Stimulated activated CD8-positive, alpha-beta memory T cell treated with anti-CD3 and anti-CD28 coated beads, Interleukin-12 subunit alpha, Interleukin-12 subunit beta, amount 100 ng/mL, for 24 hours (primary cell): Measurements from ENCODE around the gene UBE2D4.

Source experiments
- DNase-seq: peaks from one replicate; pipeline ENCODE4 v3.0.0-alpha.2; 2020; ENCODE audit errors: extremely low read depth

The UBE2D4 gene

DNA sequence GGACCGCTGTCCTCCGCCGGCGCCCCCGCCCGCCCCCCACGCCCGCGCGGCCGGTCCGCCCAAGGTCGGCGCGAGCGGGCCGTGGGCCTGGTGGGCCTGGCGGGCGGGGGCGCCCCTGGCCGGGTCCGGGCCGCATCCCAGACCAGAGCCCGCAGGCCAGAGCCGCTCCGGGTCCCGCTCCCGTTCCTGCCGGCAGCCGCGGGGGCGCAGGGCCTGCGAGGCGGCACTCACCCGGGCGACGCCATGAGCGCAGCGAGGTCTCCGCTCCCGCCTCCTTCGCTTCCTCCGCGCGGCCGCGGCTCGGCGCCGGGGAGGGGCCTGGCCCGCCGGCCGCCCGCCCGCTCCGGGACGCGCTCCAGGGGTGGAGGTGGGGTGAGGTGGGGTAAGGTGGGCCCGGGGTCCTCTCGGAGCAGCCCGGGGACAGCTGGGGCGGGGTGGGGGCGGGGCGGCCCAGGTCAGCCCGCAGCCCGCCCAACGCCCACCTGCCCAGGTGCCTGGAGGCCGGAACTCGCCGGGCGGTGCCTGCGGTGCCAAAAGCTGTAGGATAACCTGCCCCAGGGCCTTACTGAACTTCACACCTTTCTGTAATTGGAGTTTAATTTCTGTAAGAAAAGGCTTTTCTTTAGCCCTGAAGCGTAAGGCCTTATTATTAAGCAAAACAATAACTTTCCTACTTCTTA is 19.8 kb upstream of the UBE2D4 start, which contains the start of gene URGCP:
Gene URGCP, minus strand, starts transcription at position 266 of the 680 bp plus-strand sequence. Its CDS starts 21 bp downstream, at position 245.
- peak; percentile 22 for DNase-seq

DNA sequence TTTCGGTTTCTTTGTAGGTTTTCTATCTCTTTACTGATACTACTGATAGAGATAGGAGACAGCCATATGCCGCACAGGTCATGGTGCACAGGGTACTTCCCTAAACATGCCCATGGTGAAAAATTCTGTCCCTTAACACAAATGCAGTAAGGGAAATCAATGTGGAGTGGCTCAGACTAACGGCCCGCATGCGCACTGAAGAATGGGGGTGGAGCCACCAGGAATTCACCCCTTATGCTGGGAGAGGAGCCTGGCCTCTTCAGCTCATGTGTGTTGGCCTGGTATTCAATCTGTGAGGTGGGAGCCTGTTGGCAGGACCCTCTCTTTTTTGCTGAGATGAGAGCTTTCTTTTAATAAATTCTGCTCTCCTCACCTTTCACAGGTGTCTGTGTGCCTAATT is 11.4 kb upstream of the UBE2D4 start:
- no peak for DNase-seq

- no peak for DNase-seq
Measured at GRCh38 chr7:43915907-43916306, 10.3 kb upstream of the UBE2D4 start.

- DNase-seq: no peak
Measured at GRCh38 chr7:43921423-43921822, 4.8 kb upstream of the UBE2D4 start.

- DNase-seq: no peak
Measured at GRCh38 chr7:43922726-43923125, 3.5 kb upstream of the UBE2D4 start.

- no peak for DNase-seq
Measured at GRCh38 chr7:43926798-43927123, 525 bp downstream of the UBE2D4 start.

GRCh38 chr7:43927810-43928209 is 1.6 kb downstream of the UBE2D4 start:
- no peak for DNase-seq

DNA sequence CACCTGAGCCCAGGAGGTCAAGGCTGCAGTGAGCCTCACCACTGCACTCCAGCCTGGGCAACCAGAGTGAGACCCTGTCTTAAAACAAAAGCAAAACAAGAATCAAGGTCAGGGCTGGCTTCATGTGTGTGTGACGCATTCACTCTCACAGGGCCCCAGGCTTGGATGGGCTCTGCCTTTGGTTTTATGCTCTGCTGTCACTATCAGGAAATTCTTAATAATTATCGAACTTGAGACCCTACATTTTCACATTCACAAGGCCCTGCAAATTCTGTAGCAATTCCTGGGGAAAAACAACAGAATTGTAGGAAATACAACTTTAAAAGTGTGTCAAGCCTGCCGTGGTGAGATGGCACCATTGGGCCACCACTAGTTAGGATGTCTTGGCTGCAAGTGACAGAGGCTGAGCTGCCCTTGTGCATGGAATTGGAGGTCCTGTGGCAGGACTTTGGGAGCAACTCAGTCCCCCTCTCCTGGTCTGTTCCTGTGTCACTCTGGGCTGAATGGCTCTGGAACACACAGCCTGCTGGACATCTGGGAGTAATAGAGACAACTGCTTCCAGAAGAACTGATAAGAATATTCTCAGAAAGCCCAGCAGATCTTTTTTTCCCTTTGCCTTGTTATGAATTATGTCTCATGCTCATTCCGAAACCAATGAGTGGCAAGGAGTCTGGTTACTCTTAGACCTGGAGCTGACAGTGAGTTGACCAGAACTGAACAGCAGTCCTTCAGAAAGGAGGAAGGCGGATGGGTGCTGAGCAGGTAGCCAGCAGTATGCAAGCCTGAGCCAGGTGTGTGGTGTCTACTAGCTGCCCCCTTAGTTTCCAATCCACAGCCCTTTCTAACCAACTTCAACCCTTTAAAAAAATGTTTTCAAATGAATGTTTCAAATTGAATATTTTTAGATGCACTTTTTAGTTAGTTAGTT is 3.6 kb downstream of the UBE2D4 start:
- DNase-seq: no peak

DNA sequence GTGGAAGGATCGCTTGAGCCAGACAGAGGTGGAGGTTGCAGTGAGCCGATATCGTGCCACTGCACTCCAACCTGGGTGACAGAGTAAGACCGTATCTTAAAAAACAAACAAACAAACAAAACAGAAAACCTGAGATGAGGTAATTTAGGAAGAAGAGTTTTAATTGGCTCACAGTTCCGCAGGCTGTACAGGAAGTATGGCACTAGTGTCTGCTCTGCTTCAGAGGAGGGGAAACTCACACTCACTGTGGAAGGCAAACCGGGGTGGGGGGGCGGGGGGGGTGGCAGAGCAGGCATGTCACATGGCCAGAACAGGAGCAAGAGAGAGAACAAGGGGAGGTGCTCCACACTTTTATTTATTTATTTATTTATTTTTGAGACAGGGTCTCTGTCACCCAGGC is 5.1 kb downstream of the UBE2D4 start:
- no peak for DNase-seq

DNA sequence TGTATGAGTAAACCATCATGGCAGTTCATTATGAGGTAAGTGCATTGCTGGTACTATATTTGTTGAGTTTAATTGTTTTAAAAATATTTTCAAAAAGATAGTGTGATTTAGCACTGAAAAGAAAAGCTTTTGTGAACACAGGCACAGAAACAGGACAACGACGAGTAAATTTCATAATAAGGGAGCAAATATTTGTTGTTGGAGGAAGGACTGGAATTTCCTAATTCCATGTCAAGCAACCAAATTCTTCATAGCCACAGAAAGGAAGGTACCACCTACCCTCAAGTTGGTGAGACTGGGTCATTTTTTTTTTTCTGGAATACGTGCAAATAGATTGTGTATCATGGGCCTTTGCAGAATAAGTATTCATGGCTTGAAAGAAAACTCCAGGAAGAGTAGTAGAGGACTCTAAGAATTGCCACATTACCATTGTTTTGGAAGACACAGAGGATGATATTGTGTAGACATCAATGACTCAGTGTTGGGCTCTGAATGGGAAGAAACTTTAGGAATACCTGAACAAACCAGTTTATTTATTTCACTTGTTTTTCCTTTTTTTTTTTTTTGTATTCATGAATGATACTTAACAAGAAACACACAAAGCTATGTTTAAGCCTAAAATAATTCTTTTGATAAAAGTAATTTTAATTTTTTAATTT is 7.8 kb downstream of the UBE2D4 start:
- no peak for DNase-seq

DNA sequence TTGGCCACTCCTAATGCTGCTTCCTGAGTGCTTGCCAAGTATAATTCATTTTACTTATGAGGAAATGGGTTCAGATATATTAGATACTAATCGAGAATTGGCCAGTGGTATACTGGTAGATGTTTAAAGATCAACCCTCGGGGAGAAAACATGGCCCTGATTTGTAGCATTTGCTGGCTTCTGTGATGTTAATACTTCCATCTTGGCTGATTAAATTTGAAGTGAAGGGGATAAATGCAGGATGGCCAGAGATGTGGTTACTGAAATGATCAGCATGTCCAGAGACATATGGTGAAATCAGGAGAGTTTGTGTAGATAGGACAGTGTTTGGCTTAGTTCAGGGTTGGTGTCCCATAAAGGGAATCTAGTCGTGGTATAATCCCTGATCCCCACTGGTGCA is 11.2 kb downstream of the UBE2D4 start:
- DNase-seq: no peak

DNA sequence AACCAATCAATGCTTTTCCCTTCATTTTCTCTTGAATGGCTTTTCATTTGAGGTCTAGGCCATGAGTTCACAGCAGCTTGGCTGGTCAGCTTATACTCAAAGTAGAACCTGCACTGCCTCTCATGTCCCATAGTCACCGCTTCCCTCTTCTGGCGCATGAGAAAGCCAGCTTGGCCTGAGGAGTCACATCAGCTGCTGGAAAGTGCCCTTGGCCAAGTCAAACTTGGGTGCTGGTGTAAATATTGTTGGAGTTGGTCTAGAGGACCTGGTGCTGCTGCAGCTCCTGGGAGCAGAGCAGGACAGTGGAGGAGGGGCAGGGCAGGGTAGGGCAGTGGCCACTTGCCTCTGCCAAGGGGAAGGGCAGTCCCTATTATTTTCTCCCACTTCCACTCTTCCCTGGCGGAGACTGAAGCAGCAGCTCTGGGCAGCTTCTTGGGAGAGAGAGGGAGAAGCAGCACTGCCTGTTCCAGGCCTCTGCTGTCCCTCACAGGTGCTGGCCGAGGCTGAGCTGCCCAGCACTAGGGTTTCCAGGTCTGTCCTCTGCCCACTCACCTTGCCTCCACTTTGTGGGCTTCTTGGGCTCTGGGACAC is 12.8 kb downstream of the UBE2D4 start:
- DNase-seq: no peak

DNA sequence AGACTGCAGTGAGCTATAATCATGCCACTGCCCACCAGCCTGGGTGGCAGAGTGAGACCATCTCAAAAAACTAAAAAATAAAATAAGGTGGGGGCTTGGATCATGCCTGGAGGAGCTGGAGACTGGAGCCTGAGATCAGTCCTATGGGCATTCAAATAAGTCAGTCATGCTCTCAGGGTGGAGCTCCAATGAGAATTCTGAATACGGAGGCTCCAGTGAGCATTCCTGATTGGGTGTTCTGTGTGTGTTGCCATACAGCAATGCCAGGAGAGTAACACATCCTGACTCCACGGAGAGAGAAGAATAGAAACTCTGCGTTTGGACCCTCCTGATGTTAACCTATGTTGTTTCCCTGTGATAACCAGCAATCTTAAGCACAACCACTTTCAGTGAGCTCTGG is 16.0 kb downstream of the UBE2D4 start:
- no peak for DNase-seq

GRCh38 chr7:43942997-43943396 is 16.8 kb downstream of the UBE2D4 start:
- DNase-seq: no peak

DNA sequence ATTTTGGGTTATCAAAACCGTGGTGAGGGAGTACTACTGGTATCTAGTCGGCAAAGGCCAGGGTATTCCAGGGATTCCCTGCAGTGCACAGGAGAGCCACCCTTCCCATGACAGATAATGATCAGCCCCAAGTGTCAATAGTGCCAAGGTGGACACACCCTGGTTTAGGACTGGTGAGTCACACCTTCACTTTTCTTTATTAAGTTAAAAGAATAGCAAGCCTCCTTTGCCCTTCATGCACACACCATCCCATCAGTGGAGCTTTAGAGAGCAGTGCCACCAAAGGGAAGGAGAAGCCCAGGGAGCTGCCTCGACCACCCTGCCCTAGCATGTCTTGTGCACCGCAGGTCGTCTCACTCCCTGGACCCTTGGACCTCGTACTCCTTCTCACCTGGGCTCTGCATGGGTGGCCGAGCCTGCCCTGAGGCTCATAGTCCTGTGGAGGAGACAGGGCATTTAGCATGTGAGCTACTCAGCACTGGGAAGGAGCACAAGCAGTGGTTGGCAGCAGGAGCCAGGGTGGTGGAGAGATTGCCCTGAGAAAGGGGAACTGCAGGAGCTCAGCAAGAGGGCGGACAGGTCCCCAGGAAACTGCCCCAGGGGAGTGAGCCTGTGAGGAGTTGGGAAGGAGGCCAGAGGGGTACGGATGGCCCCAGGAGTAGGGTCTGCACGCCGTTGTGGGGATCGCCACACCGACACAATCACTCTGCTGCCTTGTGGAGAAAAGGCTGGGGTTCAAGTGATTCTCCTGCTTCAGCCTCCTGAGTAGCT is 17.4 kb downstream of the UBE2D4 start:
- DNase-seq: no peak

- no peak for DNase-seq
Measured at GRCh38 chr7:43944286-43944685, 18.1 kb downstream of the UBE2D4 start.

DNA sequence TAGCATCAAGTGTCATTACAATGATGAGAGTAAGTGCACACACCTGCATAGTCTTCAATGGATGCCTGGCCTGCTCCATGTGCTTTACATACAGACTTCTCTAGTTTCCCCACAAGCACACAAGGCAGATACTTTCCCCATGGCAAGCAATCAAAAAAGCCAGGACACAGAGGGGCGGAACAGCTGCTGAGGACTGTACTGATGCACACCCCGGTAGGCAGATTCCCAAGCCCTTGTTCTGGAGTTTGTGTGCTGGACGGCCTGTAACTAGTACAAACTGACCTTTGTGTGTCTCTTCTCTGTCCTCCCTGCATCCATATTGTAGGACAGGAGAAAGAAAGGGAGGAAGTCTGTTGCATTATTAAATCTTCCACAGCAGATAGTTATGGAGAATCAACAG is 25.8 kb downstream of the UBE2D4 start:
- no peak for DNase-seq

DNA sequence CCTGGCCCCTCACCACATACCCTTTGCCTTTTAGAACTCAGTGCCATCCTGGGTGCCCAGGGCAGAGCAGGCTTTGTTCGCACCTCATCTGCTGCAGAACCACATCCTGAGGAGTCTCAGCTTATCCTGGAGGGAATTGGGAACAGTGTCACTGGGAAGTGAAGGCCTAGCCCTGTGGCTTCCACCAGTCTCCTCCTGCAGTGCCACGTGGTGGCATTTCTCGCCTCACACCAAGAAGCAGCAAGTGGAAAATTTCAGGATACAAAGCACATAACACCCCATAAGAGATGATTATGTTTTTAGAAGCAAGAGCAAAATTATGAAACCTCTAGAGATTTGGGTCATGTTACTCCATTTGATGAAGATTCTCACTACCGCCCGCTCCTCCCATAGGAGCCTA is 26.8 kb downstream of the UBE2D4 start:
- no peak for DNase-seq

DNA sequence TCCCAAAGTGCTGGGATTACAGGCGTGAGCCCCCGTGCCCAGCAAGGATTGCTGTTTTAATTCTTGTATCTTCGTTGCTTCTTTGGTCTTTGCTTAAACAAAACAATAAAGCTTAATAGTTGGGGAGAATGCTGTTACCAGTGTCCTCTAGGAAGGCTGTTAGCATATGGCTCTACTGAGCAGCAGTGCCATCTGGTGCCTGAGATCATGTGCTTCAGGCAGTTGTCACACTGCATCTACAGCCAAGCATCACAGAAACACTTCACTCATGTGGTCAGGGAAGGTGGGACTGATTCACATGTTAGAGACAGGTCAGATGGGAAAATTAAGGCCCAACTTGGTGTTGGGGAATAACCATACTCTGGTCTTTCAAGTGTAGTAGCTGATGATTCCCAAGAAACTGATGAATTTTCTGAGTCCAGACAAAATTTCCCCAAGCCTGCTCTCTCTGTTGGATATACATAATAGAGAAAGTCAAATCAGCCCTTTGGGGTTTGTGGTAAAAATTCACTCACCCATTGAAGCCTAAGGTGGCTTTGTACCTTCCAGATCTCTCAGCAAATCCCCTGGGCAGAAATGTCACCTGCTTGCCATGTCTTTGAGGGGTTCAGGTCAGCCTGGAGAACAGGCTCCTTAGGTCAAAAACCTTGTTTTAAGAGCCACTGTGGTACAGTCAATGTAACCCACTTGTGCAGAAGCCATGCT is 28.4 kb downstream of the UBE2D4 start:
- no peak for DNase-seq

DNA sequence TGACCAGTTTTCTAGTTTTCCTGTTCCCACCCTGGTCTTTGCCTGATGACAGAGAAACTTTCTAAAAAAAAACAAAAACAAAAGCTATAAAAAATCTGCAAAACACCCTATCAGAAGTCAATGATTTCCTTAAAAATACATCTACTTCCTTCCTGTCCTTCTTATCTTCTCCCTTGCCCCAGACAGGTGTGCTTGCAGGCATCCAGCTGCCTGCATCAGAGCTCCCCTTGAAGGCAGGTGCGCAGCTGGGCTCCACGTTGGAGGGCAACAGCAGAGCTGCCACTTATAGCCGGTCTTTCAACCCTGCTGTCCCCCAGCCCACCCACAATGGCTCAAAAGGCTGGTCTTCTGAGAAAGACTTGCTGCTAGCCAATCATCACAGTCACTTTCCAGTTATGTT is 29.8 kb downstream of the UBE2D4 start:
- DNase-seq: no peak

DNA sequence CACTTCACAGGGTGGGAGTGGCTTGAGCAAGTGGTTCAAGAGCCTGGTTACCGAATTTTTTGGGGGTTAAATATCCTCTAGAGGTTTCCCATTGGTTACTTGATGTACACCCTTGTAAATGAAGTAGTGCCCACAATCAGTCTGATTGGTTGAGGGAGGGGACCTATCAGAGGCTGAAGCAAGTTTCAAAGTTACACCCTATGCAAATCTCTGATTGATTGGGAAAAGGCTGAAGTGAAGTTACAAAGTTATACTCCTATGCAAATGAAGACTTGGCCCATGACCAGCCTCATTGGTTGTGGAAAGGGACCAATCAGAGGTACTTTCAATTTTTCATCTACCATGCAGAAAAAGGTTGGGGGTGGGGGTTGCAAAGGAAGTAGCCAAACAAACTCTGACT is 34.7 kb downstream of the UBE2D4 start:
- no peak for DNase-seq
